ENCODE data around the gene VWA5B1.

DNA sequence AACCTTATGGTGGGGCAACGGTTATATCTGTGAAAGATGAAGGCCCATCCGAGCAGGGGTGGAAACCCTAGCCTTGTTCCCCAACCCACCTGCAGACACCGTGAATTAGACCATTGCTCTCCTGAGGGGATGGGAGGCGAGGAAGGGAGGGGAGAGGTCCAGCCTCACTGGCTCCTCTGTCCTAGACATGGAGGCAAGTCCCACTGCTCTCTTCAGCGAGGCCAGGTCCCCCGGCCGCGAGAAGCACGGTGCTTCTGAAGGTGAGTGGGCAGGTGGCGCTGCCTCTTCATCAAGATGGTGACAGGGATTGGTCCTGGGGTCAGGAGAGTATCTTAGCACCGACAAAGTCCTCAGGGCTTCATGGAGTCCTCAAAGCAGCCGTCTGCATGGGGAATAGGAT lies 59.3 kb downstream of the VWA5B1 start:
- TF ChIP-seq, protein P1, sequence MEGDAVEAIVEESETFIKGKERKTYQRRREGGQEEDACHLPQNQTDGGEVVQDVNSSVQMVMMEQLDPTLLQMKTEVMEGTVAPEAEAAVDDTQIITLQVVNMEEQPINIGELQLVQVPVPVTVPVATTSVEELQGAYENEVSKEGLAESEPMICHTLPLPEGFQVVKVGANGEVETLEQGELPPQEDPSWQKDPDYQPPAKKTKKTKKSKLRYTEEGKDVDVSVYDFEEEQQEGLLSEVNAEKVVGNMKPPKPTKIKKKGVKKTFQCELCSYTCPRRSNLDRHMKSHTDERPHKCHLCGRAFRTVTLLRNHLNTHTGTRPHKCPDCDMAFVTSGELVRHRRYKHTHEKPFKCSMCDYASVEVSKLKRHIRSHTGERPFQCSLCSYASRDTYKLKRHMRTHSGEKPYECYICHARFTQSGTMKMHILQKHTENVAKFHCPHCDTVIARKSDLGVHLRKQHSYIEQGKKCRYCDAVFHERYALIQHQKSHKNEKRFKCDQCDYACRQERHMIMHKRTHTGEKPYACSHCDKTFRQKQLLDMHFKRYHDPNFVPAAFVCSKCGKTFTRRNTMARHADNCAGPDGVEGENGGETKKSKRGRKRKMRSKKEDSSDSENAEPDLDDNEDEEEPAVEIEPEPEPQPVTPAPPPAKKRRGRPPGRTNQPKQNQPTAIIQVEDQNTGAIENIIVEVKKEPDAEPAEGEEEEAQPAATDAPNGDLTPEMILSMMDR (IDR thresholded peaks at IDR 0.05): no peak
- TF ChIP-seq POLR2AphosphoS5 (IDR thresholded peaks at IDR 0.05) (no peak), POLR2A (IDR thresholded peaks at IDR 0.05) (no peak)

Data from breast epithelium (tissue), 3 donors.